Panc1 (cell line): ENCODE data around the gene OR2A1. TPM values are rescaled to one million over a fixed set of nuclear protein-coding genes. Genes with fewer than 3 reads are reported as not detected.
"Not testable (repeated sequence)": the region's sequence is repeated elsewhere in the genome, so short reads cannot be mapped to it uniquely, and the experiment has no call there.

Experiments
- ATAC-seq: fragments of 200-7000 bp; cut with Tn5 transposase; 2 replicates; pipeline ENCODE4 v1.9.1; 2020; ENCODE audit warnings: mild to moderate bottlenecking, moderate library complexity
- Bru-seq: library from RNA; stranded (reverse); fragments of 400-500 nt; gene quantifications from one replicate; lab custom pipeline; 2021; lab: Mats Ljungman, UMichigan
- BruChase-seq, 2 experiments: library from RNA; stranded (reverse); fragments of 400-500 nt; gene quantifications; one replicate each; lab custom pipeline; 2021; lab: Mats Ljungman, UMichigan
- BruUV-seq: library from RNA; stranded (reverse); fragments of 400-500 nt; replicated peaks from 2 replicates; lab custom pipeline; 2021; lab: Mats Ljungman, UMichigan
- CTCF ChIA-PET: fragments of 300-600 bp; sonication (Branson Sonifier 250); formaldehyde crosslinking; loops from one replicate; lab custom pipeline; 2022; ENCODE audit warnings: antibody characterized with exemption; lab: Charles Lee
- POLR2A ChIA-PET: fragments of 300-600 bp; sonication (Branson Sonifier 250); formaldehyde crosslinking; loops from one replicate; lab custom pipeline; 2022; ENCODE audit warnings: antibody characterized with exemption; lab: Charles Lee
- DNase-seq: peaks from one replicate; pipeline ENCODE4 v3.0.0-alpha.2; 2010; ENCODE audit warnings: low read depth, low spot score
- H3K27ac ChIP-seq: 2 replicates; pipeline ENCODE4 v1.5.1; 2011; ENCODE audit warnings: mild to moderate bottlenecking, low read length, inconsistent platforms
- H3K27me3 ChIP-seq: fragments of 200-500 bp; sonication (Bioruptor generic); 2 replicates; pipeline ENCODE4 v1.6.0; 2014; ENCODE audit warnings: low read length, inconsistent platforms; ENCODE audit not compliant: control insufficient read depth, insufficient read depth
- H3K36me3 ChIP-seq: fragments of 200-500 bp; sonication (Bioruptor generic); 2 replicates; pipeline ENCODE4 v1.5.1; 2014; ENCODE audit warnings: inconsistent platforms, mild to moderate bottlenecking, low read length, moderate library complexity; ENCODE audit not compliant: control insufficient read depth, insufficient read depth
- H3K4me1 ChIP-seq: 2 replicates; pipeline ENCODE4 v1.5.1; 2011; ENCODE audit warnings: inconsistent platforms, mild to moderate bottlenecking, low read length, moderate library complexity; ENCODE audit not compliant: control insufficient read depth, insufficient read depth
- H3K4me3 ChIP-seq, 2 experiments: 2 replicates each; pipeline ENCODE4 v1.5.1; 2011 to 2012; ENCODE audit warnings: low read depth in 2 of 2, low read length in 2 of 2, mild to moderate bottlenecking in 2 of 2, inconsistent platforms in 1 of 2, moderate library complexity in 1 of 2
- H3K9me3 ChIP-seq: fragments of 200-500 bp; sonication (Bioruptor generic); 2 replicates; pipeline ENCODE4 v1.5.1; 2014; ENCODE audit warnings: low read depth, mild to moderate bottlenecking, inconsistent platforms, low read length, moderate library complexity; ENCODE audit not compliant: control insufficient read depth, insufficient read depth
- in situ Hi-C: cut with HindIII; loops from 2 replicates; pipeline ENCODE4 v1.10.0; 2016; ENCODE audit warnings: low sequenced_read_pairs, low pct_unique_long_range_greater_than_20kb
- intact Hi-C: fragments of 100-400 bp; cut with micrococcal nuclease; formaldehyde crosslinking; loops from one replicate; pipeline ENCODE4 v1.10.0; 2022; ENCODE audit not compliant: unreplicated experiment
- long read RNA-seq: library from polyadenylated mRNA; unstranded; transcript quantifications from one replicate; pipeline ENCODE4 v2.0.0, GENCODE V29; 2021; ENCODE audit not compliant: unreplicated experiment
- polyA plus RNA-seq: library from polyadenylated mRNA; unstranded; fragments of >200 nt; gene quantifications from one replicate; pipeline ENCODE4 v1.2.1, GENCODE V29; 2012; ENCODE audit warnings: missing spikeins; ENCODE audit not compliant: insufficient read length
- total RNA-seq: library from RNA; stranded (reverse); gene quantifications from one replicate; pipeline ENCODE4 v1.2.1, GENCODE V29; 2021; ENCODE audit not compliant: unreplicated experiment

Gene OR2A1
- total RNA-seq: not detected
- 0.39 TPM for polyA plus RNA-seq
- not detected for Bru-seq, nascent RNA
- percentile 12 among the genes with signal in this experiment for BruChase-seq, experiment 1, labeled RNA remaining after a 2-hour chase
- BruChase-seq, experiment 2, labeled RNA remaining after a 6-hour chase: not detected
- long read RNA-seq: 0 reads

GRCh38 chr7:144311872-144312469 is at the start of gene OR2A1:
Gene OR2A1, plus strand, starts transcription at chr7:144312419. Its CDS starts 5,706 bp downstream, at chr7:144318125.
- H3K27me3 ChIP-seq, in situ Hi-C loops, DNase-seq, ATAC-seq, H3K4me1 ChIP-seq, H3K4me3 ChIP-seq, H3K36me3 ChIP-seq, intact Hi-C loops, BruUV-seq, H3K27ac ChIP-seq, CTCF ChIA-PET, H3K9me3 ChIP-seq, POLR2A ChIA-PET: not testable (repeated sequence)

- in situ Hi-C loops, H3K27me3 ChIP-seq: not testable (repeated sequence)
Observed at GRCh38 chr7:144264692-144265091, 47.5 kb upstream of the OR2A1 start, which contains the start of gene OR2A7. Gene OR2A7, minus strand, starts transcription at chr7:144264792. Its CDS starts 5,164 bp downstream, at chr7:144259628.

GRCh38 chr7:144269188-144269587 is 43.0 kb upstream of the OR2A1 start, which contains the start of gene CTAGE8:
Gene CTAGE8, minus strand, starts transcription at chr7:144269288. Its CDS starts 38 bp downstream, at chr7:144269250.
- H3K27ac ChIP-seq, H3K4me1 ChIP-seq, H3K9me3 ChIP-seq, H3K27me3 ChIP-seq, BruUV-seq, POLR2A ChIA-PET, DNase-seq, CTCF ChIA-PET, ATAC-seq, H3K4me3 ChIP-seq, intact Hi-C loops, in situ Hi-C loops, H3K36me3 ChIP-seq: not testable (repeated sequence)

More at GRCh38 chr7:144264692-144265091, 47.5 kb upstream of the OR2A1 start, which contains the start of gene OR2A7:
- ATAC-seq, intact Hi-C loops, H3K4me3 ChIP-seq, POLR2A ChIA-PET, BruUV-seq, H3K9me3 ChIP-seq, H3K36me3 ChIP-seq, CTCF ChIA-PET, H3K27ac ChIP-seq, H3K4me1 ChIP-seq, DNase-seq: not testable (repeated sequence)

GRCh38 chr7:144275281-144275680 is 36.9 kb upstream of the OR2A1 start:
- H3K27me3 ChIP-seq, H3K36me3 ChIP-seq, H3K27ac ChIP-seq, H3K9me3 ChIP-seq, in situ Hi-C loops, intact Hi-C loops, DNase-seq, H3K4me1 ChIP-seq, CTCF ChIA-PET, BruUV-seq, POLR2A ChIA-PET, ATAC-seq, H3K4me3 ChIP-seq: not testable (repeated sequence)

- POLR2A ChIA-PET, ATAC-seq: not testable (repeated sequence)
Observed at GRCh38 chr7:144280010-144280409, 32.2 kb upstream of the OR2A1 start.

GRCh38 chr7:144281981-144282380 is 30.2 kb upstream of the OR2A1 start:
- in situ Hi-C loops, CTCF ChIA-PET, BruUV-seq, H3K4me1 ChIP-seq, H3K27ac ChIP-seq, DNase-seq, intact Hi-C loops, H3K4me3 ChIP-seq, H3K36me3 ChIP-seq, POLR2A ChIA-PET, H3K27me3 ChIP-seq, H3K9me3 ChIP-seq: not testable (repeated sequence)
- peak; percentile 42; the same call in 1 of the 2 replicates for ATAC-seq

More at GRCh38 chr7:144280010-144280409, 32.2 kb upstream of the OR2A1 start:
- DNase-seq, H3K27me3 ChIP-seq, H3K4me3 ChIP-seq, H3K4me1 ChIP-seq, H3K27ac ChIP-seq, in situ Hi-C loops, H3K36me3 ChIP-seq, intact Hi-C loops, CTCF ChIA-PET, H3K9me3 ChIP-seq: not testable (repeated sequence)
- BruUV-seq: TSS peak; percentile 42

GRCh38 chr7:144282490-144282889 is 29.7 kb upstream of the OR2A1 start:
- H3K27ac ChIP-seq, H3K4me1 ChIP-seq, H3K27me3 ChIP-seq, in situ Hi-C loops, BruUV-seq, DNase-seq, CTCF ChIA-PET, H3K4me3 ChIP-seq, H3K9me3 ChIP-seq, H3K36me3 ChIP-seq, POLR2A ChIA-PET, ATAC-seq, intact Hi-C loops: not testable (repeated sequence)
